OCI-LY3 (cell line): ENCODE results near the gene APPL2.

Source experiments
- H2AFZ ChIP-seq: fragments of 200-600, 300-600 bp; shearing (Covaris generic); 2 replicates; pipeline ENCODE4 v1.6.0; 2014; ENCODE audit warnings: antibody characterized with exemption, low read depth, low read length
- H3K27ac ChIP-seq: fragments of 200-600, 300-600 bp; sonication (generic); 2 replicates; pipeline ENCODE4 v1.5.1; 2014; ENCODE audit warnings: mild to moderate bottlenecking, low read length, moderate library complexity, mixed read lengths
- H3K27me3 ChIP-seq: fragments of 200-600, 300-600 bp; sonication (generic); 2 replicates; pipeline ENCODE4 v1.6.1; 2014; ENCODE audit warnings: low read depth, low read length, mixed read lengths
- H3K36me3 ChIP-seq: fragments of 200-600, 300-600 bp; sonication (generic); replicated peaks from 2 replicates; pipeline ENCODE3; 2014; ENCODE audit warnings: low read depth, low read length, mixed read lengths
- H3K4me1 ChIP-seq: fragments of 300-600, 200-600 bp; sonication (generic); 2 replicates; pipeline ENCODE4 v1.6.1; 2014; ENCODE audit warnings: low read length, mixed read lengths
- H3K4me2 ChIP-seq: fragments of 200-600, 300-600 bp; sonication (generic); 2 replicates; pipeline ENCODE4 v1.6.1; 2014; ENCODE audit warnings: low read length, mixed read lengths
- H3K4me3 ChIP-seq: fragments of 300-600, 200-600 bp; sonication (generic); 2 replicates; pipeline ENCODE4 v1.5.1; 2014; ENCODE audit warnings: antibody characterized with exemption, mild to moderate bottlenecking, low read length, moderate library complexity
- H3K79me2 ChIP-seq: fragments of 300-600, 200-600 bp; shearing (Covaris generic); 2 replicates; pipeline ENCODE4 v1.6.1; 2014; ENCODE audit warnings: mild to moderate bottlenecking, low read length, mixed read lengths
- H3K9ac ChIP-seq: fragments of 300-600, 200-600 bp; shearing (Covaris generic); 2 replicates; pipeline ENCODE4 v1.6.0; 2014; ENCODE audit warnings: mild to moderate bottlenecking, low read length, moderate library complexity
- H3K9me3 ChIP-seq: fragments of 200-600, 300-600 bp; shearing (Covaris generic); 2 replicates; pipeline ENCODE4 v1.6.1; 2014; ENCODE audit warnings: low read length, mixed read lengths; ENCODE audit not compliant: insufficient read depth
- H4K20me1 ChIP-seq: fragments of 200-600, 300-600 bp; sonication (generic); 2 replicates; pipeline ENCODE4 v1.6.1; 2016; ENCODE audit warnings: low read length, mixed read lengths; ENCODE audit not compliant: insufficient read depth
- CTCF ChIP-seq: fragments of 200-600, 300-600 bp; sonication (generic); IDR thresholded peaks from 2 replicates; pipeline ENCODE4 v1.5.1; 2014; ENCODE audit warnings: antibody characterized with exemption, low read length, low read depth
- EZH2phosphoT487 ChIP-seq: fragments of 200-600 bp; shearing (Covaris generic); IDR thresholded peaks from 2 replicates; pipeline ENCODE4 v1.6.1; 2018; ENCODE audit warnings: antibody characterized with exemption, mixed run types, low read depth

Gene APPL2

GRCh38 chr12:105270671-105271255, 34.8 kb upstream of the APPL2 start:
- H3K4me3 ChIP-seq: no peak overlapping the region
- TF ChIP-seq EZH2phosphoT487: no peak
- no peaks in the 10 kb centered on the region for H3K79me2 ChIP-seq
- peaks cover 12% of the 10 kb centered on the region for H3K27me3 ChIP-seq
- no peak overlapping the region for H3K9ac ChIP-seq
- H3K36me3 ChIP-seq: no peaks in the 10 kb centered on the region
- no peak overlapping the region for H3K27ac ChIP-seq
- H3K9me3 ChIP-seq: no peaks in the 10 kb centered on the region
- no peak overlapping the region for H3K4me2 ChIP-seq
- H4K20me1 ChIP-seq: no peaks in the 10 kb centered on the region
- no peaks in the 10 kb centered on the region for H3K4me1 ChIP-seq
- H2AFZ ChIP-seq: no peak overlapping the region

- no peaks in the 10 kb centered on the region for H3K36me3 ChIP-seq
- H3K27ac ChIP-seq: no peak overlapping the region
- H3K4me1 ChIP-seq: no peaks in the 10 kb centered on the region
- H3K4me3 ChIP-seq: no peak overlapping the region
- TF ChIP-seq CTCF (no peak), EZH2phosphoT487 (no peak)
- H3K9ac ChIP-seq: no peak overlapping the region
- no peak overlapping the region for H2AFZ ChIP-seq
- H3K27me3 ChIP-seq: peaks cover 19% of the 10 kb centered on the region
- H3K9me3 ChIP-seq: no peaks in the 10 kb centered on the region
- H4K20me1 ChIP-seq: no peaks in the 10 kb centered on the region
- H3K4me2 ChIP-seq: no peak overlapping the region
- no peaks in the 10 kb centered on the region for H3K79me2 ChIP-seq
Observed at GRCh38 chr12:105267711-105268110, 31.7 kb upstream of the APPL2 start.

GRCh38 chr12:105264771-105265170, 28.8 kb upstream of the APPL2 start:
- Histone ChIP-seq H4K20me1 (no peaks in the 10 kb centered on the region), H3K4me3 (no peak overlapping the region), H3K4me2 (no peak overlapping the region), H3K9ac (no peak overlapping the region), H3K27ac (no peak overlapping the region), H3K27me3 (peaks cover 31% of the 10 kb centered on the region), H3K4me1 (peaks cover 7% of the 10 kb centered on the region; the same call in 1 of the 2 replicates), H3K9me3 (no peaks in the 10 kb centered on the region), H2AFZ (no peak overlapping the region), H3K79me2 (no peaks in the 10 kb centered on the region), H3K36me3 (no peaks in the 10 kb centered on the region)
- TF ChIP-seq EZH2phosphoT487: no peak
- TF ChIP-seq CTCF: no peak

GRCh38 chr12:105262461-105263184, 26.6 kb upstream of the APPL2 start:
- H3K79me2 ChIP-seq: no peaks in the 10 kb centered on the region
- no peaks in the 10 kb centered on the region for H4K20me1 ChIP-seq
- H2AFZ ChIP-seq: no peak overlapping the region
- H3K27ac ChIP-seq: no peak overlapping the region
- peaks cover 28% of the 10 kb centered on the region for H3K27me3 ChIP-seq
- H3K4me1 ChIP-seq: peaks cover 7% of the 10 kb centered on the region; the same call in 1 of the 2 replicates
- H3K9ac ChIP-seq: no peak overlapping the region
- no peak overlapping the region for H3K4me3 ChIP-seq
- H3K4me2 ChIP-seq: no peak overlapping the region
- TF ChIP-seq CTCF: no peak
- no peak for TF ChIP-seq EZH2phosphoT487
- no peaks in the 10 kb centered on the region for H3K9me3 ChIP-seq
- no peaks in the 10 kb centered on the region for H3K36me3 ChIP-seq
